ENCODE results near the gene LRSAM1.

The LRSAM1 gene

GRCh38 chr9:127419348-127419747, 32.0 kb upstream of the LRSAM1 start:
- TF ChIP-seq GATA2 (IDR thresholded peaks at IDR 0.05; ENCODE audit: low read depth, low read length) (no peak), GATA3 (IDR thresholded peaks at IDR 0.05; ENCODE audit: low read depth, low read length) (no peak)

GRCh38 chr9:127421057-127421456, 30.3 kb upstream of the LRSAM1 start:
- no peak for TF ChIP-seq GATA3 (IDR thresholded peaks at IDR 0.05; ENCODE audit: low read depth, low read length)
- no peak for TF ChIP-seq GATA2 (IDR thresholded peaks at IDR 0.05; ENCODE audit: low read depth, low read length)

- TF ChIP-seq GATA3 (IDR thresholded peaks at IDR 0.05; ENCODE audit: low read depth, low read length) (no peak), GATA2 (IDR thresholded peaks at IDR 0.05; ENCODE audit: low read depth, low read length) (no peak)
Observed at GRCh38 chr9:127422133-127422782, 29.1 kb upstream of the LRSAM1 start.

GRCh38 chr9:127422787-127423186, 28.5 kb upstream of the LRSAM1 start:
- TF ChIP-seq GATA2 (IDR thresholded peaks at IDR 0.05; ENCODE audit: low read depth, low read length) = no peak
- no peak for TF ChIP-seq GATA3 (IDR thresholded peaks at IDR 0.05; ENCODE audit: low read depth, low read length)

GRCh38 chr9:127423476-127423933, 27.8 kb upstream of the LRSAM1 start:
- TF ChIP-seq GATA2 (IDR thresholded peaks at IDR 0.05; ENCODE audit: low read depth, low read length) = no peak
- TF ChIP-seq GATA3 (IDR thresholded peaks at IDR 0.05; ENCODE audit: low read depth, low read length) = no peak

- TF ChIP-seq GATA3 (IDR thresholded peaks at IDR 0.05; ENCODE audit: low read depth, low read length) (no peak), GATA2 (IDR thresholded peaks at IDR 0.05; ENCODE audit: low read depth, low read length) (no peak)
Observed at GRCh38 chr9:127423934-127424675, 27.2 kb upstream of the LRSAM1 start, which contains the start of gene ZNF79. Gene ZNF79, plus strand, starts transcription at chr9:127424382. Its CDS starts 406 bp downstream, at chr9:127424788.

GRCh38 chr9:127424676-127424999, 26.7 kb upstream of the LRSAM1 start:
- TF ChIP-seq GATA3 (IDR thresholded peaks at IDR 0.05; ENCODE audit: low read depth, low read length) = no peak
- TF ChIP-seq GATA2 (IDR thresholded peaks at IDR 0.05; ENCODE audit: low read depth, low read length) = no peak

GRCh38 chr9:127426756-127427155, 24.6 kb upstream of the LRSAM1 start:
- no peak for TF ChIP-seq GATA3 (IDR thresholded peaks at IDR 0.05; ENCODE audit: low read depth, low read length)

- TF ChIP-seq GATA2 (IDR thresholded peaks at IDR 0.05; ENCODE audit: low read depth, low read length) (no peak), GATA3 (IDR thresholded peaks at IDR 0.05; ENCODE audit: low read depth, low read length) (no peak)
Observed at GRCh38 chr9:127428348-127428747, 23.0 kb upstream of the LRSAM1 start.

GRCh38 chr9:127430415-127430814, 20.9 kb upstream of the LRSAM1 start:
- no peak for TF ChIP-seq GATA2 (IDR thresholded peaks at IDR 0.05; ENCODE audit: low read depth, low read length)
- no peak for TF ChIP-seq GATA3 (IDR thresholded peaks at IDR 0.05; ENCODE audit: low read depth, low read length)

GRCh38 chr9:127437497-127438264, 13.6 kb upstream of the LRSAM1 start:
- TF ChIP-seq GATA3 (IDR thresholded peaks at IDR 0.05; ENCODE audit: low read depth, low read length) = no peak

GRCh38 chr9:127438394-127438793, 12.9 kb upstream of the LRSAM1 start:
- no peak for TF ChIP-seq GATA2 (IDR thresholded peaks at IDR 0.05; ENCODE audit: low read depth, low read length)
- no peak for TF ChIP-seq GATA3 (IDR thresholded peaks at IDR 0.05; ENCODE audit: low read depth, low read length)

GRCh38 chr9:127444283-127444920, 6.9 kb upstream of the LRSAM1 start:
- TF ChIP-seq GATA3 (IDR thresholded peaks at IDR 0.05; ENCODE audit: low read depth, low read length) = no peak
- TF ChIP-seq GATA2 (IDR thresholded peaks at IDR 0.05; ENCODE audit: low read depth, low read length) = no peak

All from SH-SY5Y (cell line).